LNCaP clone FGC (cell line): ENCODE data around the gene FOXM1.

Source experiments
- DNase-seq: peaks from one replicate; pipeline ENCODE4 v3.0.0-alpha.2; 2011; ENCODE audit warnings: low read depth
- H3K4me3 ChIP-seq: 2 replicates; pipeline ENCODE4 v1.5.1; 2011; ENCODE audit warnings: mild to moderate bottlenecking, low read depth, low read length, control low read depth
- TF ChIP-seq, protein P1 (sequence below): IDR thresholded peaks from 2 replicates; pipeline ENCODE4 v1.5.1; 2012; ENCODE audit warnings: mild to moderate bottlenecking; ENCODE audit not compliant: control insufficient read depth, insufficient read depth; ENCODE audit errors: extremely low read depth

FOXM1 gene

GRCh38 chr12:2820432-2820831, 56.5 kb downstream of the FOXM1 start:
- DNase-seq: no peak
- TF ChIP-seq, protein P1, sequence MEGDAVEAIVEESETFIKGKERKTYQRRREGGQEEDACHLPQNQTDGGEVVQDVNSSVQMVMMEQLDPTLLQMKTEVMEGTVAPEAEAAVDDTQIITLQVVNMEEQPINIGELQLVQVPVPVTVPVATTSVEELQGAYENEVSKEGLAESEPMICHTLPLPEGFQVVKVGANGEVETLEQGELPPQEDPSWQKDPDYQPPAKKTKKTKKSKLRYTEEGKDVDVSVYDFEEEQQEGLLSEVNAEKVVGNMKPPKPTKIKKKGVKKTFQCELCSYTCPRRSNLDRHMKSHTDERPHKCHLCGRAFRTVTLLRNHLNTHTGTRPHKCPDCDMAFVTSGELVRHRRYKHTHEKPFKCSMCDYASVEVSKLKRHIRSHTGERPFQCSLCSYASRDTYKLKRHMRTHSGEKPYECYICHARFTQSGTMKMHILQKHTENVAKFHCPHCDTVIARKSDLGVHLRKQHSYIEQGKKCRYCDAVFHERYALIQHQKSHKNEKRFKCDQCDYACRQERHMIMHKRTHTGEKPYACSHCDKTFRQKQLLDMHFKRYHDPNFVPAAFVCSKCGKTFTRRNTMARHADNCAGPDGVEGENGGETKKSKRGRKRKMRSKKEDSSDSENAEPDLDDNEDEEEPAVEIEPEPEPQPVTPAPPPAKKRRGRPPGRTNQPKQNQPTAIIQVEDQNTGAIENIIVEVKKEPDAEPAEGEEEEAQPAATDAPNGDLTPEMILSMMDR: no peak
- no peak overlapping the region for H3K4me3 ChIP-seq

- H3K4me3 ChIP-seq: no peak overlapping the region
- TF ChIP-seq, protein P1: no peak
- DNase-seq: no peak
These were observed 57.2 kb downstream of the FOXM1 start for GRCh38 chr12:2819810-2820209.

DNA sequence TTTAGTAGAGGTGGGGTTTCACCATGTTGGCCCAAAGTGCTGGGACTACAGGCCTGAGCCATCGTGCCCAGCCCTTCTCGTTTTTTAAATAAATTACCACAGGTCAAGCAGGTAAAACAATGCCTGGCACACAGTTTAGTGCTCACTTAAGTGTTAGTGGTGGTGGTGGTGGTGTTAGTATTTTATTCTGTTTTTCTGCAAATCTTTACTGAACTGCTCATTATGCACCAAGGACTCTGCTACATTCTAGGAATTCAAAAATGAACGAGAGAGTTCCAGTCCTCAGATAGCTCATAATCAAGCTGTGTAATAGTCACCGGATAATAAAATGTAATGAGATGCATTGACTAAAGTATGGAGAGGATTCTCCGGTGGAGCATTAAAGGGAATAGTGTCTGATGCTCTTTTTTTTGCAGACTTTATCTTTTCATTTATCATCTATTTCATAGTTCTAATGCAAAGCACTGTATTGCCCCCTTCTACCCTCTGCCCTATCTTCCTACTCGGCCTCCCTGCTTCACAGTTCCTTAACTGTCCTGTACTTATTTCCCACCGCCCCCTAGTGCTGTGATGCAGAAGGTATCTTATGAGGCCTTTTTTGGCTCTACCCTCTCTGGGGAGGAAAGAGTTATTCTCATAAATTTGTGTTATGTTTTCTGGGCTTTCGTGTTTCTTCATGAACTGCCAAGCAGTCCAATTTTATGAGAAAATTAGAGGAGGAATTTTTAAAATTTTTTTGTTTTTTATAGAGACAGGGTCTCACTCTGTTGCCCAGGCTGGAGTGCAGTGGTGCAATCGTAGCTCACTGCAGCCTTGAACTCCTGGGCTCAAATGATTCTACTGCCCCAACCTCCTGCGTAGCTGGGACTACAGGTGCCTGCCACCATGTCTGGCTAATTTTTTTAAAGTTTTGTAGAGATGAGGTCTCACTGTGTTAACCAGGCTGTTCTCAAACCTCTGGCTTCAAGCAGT, 63.5 kb downstream of the FOXM1 start:
- TF ChIP-seq, protein P1: peak; percentile 89
- peak overlapping the region; percentile 86 for H3K4me3 ChIP-seq
- peak; percentile 50 for DNase-seq

DNA sequence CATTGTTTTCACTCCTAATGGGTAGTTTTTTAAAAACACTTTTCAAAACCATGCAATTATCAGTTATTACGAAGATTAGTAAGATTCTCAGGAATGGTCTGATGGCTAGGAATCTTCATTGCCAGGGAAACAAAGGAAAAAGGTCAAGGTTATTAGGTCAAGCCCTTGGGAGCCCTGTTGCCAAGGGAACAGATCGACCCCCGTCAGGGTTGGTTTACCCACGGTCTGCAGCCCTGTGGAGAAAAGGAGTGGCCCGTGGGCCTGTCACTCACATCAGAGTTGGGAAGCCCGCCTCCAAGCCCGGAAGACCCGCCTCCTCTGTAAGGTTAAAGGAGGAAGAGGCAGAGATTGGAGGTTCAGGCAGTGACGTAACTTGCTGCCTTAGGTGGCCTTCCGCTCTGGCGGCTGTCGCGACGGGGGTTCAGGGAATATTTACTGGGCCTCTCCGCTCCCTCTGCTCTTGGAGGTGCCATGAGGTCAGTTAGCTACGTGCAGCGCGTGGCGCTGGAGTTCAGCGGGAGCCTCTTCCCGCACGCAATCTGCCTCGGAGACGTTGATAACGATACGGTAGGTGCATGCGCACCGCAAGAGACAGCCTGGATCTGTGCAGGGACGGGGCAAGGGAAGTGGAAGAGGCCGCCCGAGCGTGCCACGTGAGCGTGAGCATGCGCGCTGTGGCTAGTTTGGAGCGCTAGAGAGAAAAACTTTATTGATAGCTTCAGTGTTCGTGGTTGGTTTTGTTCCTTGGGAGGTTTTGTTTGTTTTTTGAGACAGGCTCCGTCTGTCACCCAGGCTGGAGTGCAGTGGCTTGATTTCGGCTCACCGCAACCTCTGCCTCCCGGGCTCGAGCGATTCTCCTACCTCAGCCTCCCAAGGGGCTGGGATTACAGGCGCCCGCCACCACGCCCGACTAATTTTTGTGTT, 64.4 kb downstream of the FOXM1 start, which contains the start of gene ITFG2:
ITFG2 (plus strand) TSS at position 379 of the 924 bp plus-strand sequence; CDS start at position 472, 93 bp downstream.
- TF ChIP-seq, protein P1: no peak
- DNase-seq: peak; percentile 97

DNA sequence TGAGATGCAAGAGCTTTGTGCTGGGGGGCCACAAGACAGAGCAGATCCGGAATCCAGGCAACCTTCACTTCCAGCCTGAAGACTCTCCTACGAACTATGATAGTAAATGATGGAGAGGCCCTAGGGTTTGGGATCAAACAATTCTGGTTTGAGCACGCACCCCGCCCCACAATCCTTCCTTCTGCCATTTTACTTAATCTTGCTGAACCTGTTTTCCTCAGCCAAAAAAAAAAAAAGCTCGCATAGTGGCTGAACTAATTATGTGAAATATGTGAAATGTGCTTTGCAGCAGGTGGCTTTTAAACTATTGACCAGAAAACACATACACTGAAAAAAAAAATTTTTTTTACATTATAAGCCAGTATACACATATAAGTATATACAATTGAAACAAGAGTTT, 65.2 kb downstream of the FOXM1 start:
- peak overlapping the region; percentile 86 for H3K4me3 ChIP-seq
- TF ChIP-seq, protein P1: no peak
- no peak for DNase-seq

More for the DNA sequence above, 64.4 kb downstream of the FOXM1 start, which contains the start of gene ITFG2:
- H3K4me3 ChIP-seq: peak within 1 kb of the TSS; percentile 86
